CD4-positive, alpha-beta T cell treated with Interleukin-12 subunit alpha and Interleukin-12 subunit beta, for 1 hour (primary cell): ENCODE measurements around the gene ZNF420.

Experiments
- DNase-seq: peaks from one replicate; pipeline ENCODE4 v3.0.0-alpha.2; 2020

The ZNF420 gene

GRCh38 chr19:37160153-37160552 lies 81.9 kb downstream of the ZNF420 start:
- no peak for DNase-seq

- no peak for DNase-seq
These were observed 87.4 kb downstream of the ZNF420 start for GRCh38 chr19:37165635-37166034.

GRCh38 chr19:37172368-37173366 lies 94.4 kb downstream of the ZNF420 start, which contains the start of gene ZNF585A:
Gene ZNF585A, minus strand, starts transcription at chr19:37172695. Its CDS starts 2,785 bp downstream, at chr19:37169910.
- DNase-seq, result peak; percentile 95
